Head of caudate nucleus (tissue), 42 donors: ENCODE measurements around the gene AFP.

ENCODE experiments used
- DNase-seq, 42 donors: peaks; one replicate each; pipeline versions ENCODE4 v3.0.0 to v3.0.0-alpha.2; 2020 to 2021; ENCODE audit warnings: mixed read lengths in 7 of 42
- intact Hi-C: fragments of 100-400 bp; cut with DNase I; formaldehyde crosslinking; loops from one replicate; pipeline ENCODE4 v1.15.0; 2022

The AFP gene

DNA sequence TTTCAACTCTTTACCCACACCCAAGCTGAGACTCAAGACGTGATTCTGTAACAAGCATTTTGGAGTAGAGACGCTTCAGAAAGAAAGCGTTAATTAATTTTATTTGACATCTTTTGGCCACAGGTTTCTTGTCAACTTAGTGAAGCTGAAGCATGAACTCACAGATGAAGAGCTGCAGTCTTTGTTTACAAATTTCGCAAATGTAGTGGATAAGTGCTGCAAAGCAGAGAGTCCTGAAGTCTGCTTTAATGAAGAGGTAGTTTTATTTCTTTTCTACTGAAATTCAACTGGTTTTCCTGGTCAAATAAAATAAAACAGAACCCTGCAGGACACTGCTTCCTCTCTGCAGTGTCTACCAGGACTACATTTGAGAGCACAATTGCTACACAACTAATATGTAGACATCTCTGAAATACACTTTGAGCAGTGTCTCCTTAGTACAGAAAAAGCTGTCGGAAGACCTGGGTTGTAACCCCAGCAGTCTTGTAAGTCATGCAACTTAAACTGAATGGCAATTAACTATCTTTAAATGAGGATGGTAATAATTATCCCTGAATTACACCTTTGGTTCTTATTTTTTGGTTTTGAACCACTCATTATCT lies 65.7 kb downstream of the AFP start:
- intact Hi-C loops = no loop called here
- no peak for DNase-seq

DNA sequence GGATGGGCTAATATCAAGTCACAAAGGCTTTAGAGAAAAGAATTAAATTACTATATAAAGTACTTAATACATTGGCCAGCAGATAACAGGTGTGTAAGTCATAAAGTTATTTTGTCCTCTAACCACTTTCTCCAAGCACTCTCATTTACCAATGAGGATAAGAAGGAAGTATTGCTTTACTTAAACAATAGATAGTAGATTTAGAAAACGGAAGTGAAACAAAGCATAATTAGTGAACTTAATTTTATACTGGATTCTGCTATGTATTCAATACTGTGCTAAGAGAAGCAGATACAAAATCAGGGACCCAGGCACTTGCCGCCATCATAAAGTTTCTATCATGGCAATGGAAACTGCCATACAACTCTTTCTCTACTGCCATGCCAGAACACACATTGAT lies 69.5 kb downstream of the AFP start:
- DNase-seq = no peak
- intact Hi-C loops = no loop called here
